CD14-positive monocyte (primary cell): ENCODE results near the gene CHST12. TPM values are rescaled to one million over a fixed set of nuclear protein-coding genes. Genes with fewer than 3 reads are reported as not detected.

ENCODE experiments used
- DNase-seq, 3 donors: peaks; one replicate each; pipeline ENCODE4 v3.0.0-alpha.2; 2011 to 2022
- H2AFZ ChIP-seq: 2 replicates; pipeline ENCODE4 v1.6.0; 2012; ENCODE audit warnings: mild to moderate bottlenecking, low read depth, low read length, inconsistent platforms; ENCODE audit not compliant: insufficient read depth, poor library complexity, severe bottlenecking
- H3K27ac ChIP-seq, 2 donors: 1 replicate in 1 of 2; 2 replicates in 1 of 2; pipeline ENCODE4 v1.5.1; 2012 to 2013; ENCODE audit warnings: low read length in 2 of 2, control low read depth in 1 of 2, inconsistent platforms in 1 of 2, low read depth in 1 of 2, mild to moderate bottlenecking in 1 of 2
- H3K27me3 ChIP-seq, 2 donors: one replicate each; pipeline versions ENCODE4 v1.6.0 to v1.6.1; 2011 to 2013; ENCODE audit warnings: low read length in 2 of 2; ENCODE audit not compliant: control insufficient read depth in 2 of 2, insufficient read depth in 2 of 2
- H3K36me3 ChIP-seq, 2 donors: replicated peaks in 1 of 2; 1 replicate in 1 of 2; 2 replicates in 1 of 2; pipeline versions ENCODE4 v1.5.1 to v1.6.1; 2012 to 2013; ENCODE audit warnings: low read length in 2 of 2, control low read depth in 1 of 2, inconsistent platforms in 1 of 2, mild to moderate bottlenecking in 1 of 2; ENCODE audit not compliant: insufficient read depth in 2 of 2, control insufficient read depth in 1 of 2
- H3K4me1 ChIP-seq, 2 donors: 1 replicate in 1 of 2; 2 replicates in 1 of 2; pipeline versions ENCODE4 v1.5.1 to v1.6.1; 2012 to 2013; ENCODE audit warnings: low read length in 2 of 2, control low read depth in 1 of 2, inconsistent platforms in 1 of 2, mild to moderate bottlenecking in 1 of 2, moderate library complexity in 1 of 2; ENCODE audit not compliant: insufficient read depth in 2 of 2, control insufficient read depth in 1 of 2
- H3K4me2 ChIP-seq: replicated peaks from 2 replicates; pipeline ENCODE3; 2012; ENCODE audit warnings: low read length, moderate library complexity, mild to moderate bottlenecking; ENCODE audit not compliant: poor library complexity, severe bottlenecking; ENCODE audit errors: extremely low read depth
- H3K4me3 ChIP-seq, 3 experiments: fragments of 200-600 bp in 1 of 3; sonication (generic) in 1 of 3; replicated peaks in 1 of 3; 1 replicate in 2 of 3; 2 replicates in 1 of 3; pipeline ENCODE4 v1.5.1; 2011 to 2013; ENCODE audit warnings: low read length in 3 of 3, mild to moderate bottlenecking in 3 of 3, control low read depth in 2 of 3, low read depth in 2 of 3, inconsistent platforms in 1 of 3, moderate library complexity in 1 of 3
- H3K79me2 ChIP-seq: 2 replicates; pipeline ENCODE4 v1.6.0; 2012; ENCODE audit warnings: mild to moderate bottlenecking, control low read depth, inconsistent platforms, low read length, moderate library complexity; ENCODE audit not compliant: insufficient read depth
- H3K9ac ChIP-seq: 2 replicates; pipeline ENCODE4 v1.6.0; 2017; ENCODE audit warnings: low read length, mild to moderate bottlenecking; ENCODE audit not compliant: insufficient read depth, poor library complexity, severe bottlenecking
- H3K9me3 ChIP-seq, 2 donors: replicated peaks in 1 of 2; 1 replicate in 1 of 2; 2 replicates in 1 of 2; pipeline versions ENCODE4 v1.5.1 to v1.6.1; 2012 to 2013; ENCODE audit warnings: low read length in 2 of 2, control low read depth in 1 of 2; ENCODE audit not compliant: control insufficient read depth in 1 of 2, insufficient read depth in 1 of 2
- H4K20me1 ChIP-seq: 2 replicates; pipeline ENCODE4 v1.6.0; 2012; ENCODE audit warnings: mild to moderate bottlenecking, low read length, control low read depth, moderate library complexity; ENCODE audit not compliant: insufficient read depth
- H3K27ac Mint-ChIP-seq, 7 donors: one replicate each; pipeline ENCODE4 v1.8.0; 2020; ENCODE audit warnings: mild to moderate bottlenecking in 7 of 7, mixed read lengths in 7 of 7, moderate library complexity in 6 of 7, inconsistent platforms in 2 of 7
- H3K27me3 Mint-ChIP-seq, 3 donors: one replicate each; pipeline ENCODE4 v1.8.0; 2021 to 2022; ENCODE audit warnings: low read depth in 3 of 3, mild to moderate bottlenecking in 3 of 3, mixed read lengths in 3 of 3, moderate library complexity in 3 of 3, inconsistent platforms in 1 of 3
- H3K36me3 Mint-ChIP-seq, 2 donors: one replicate each; pipeline ENCODE4 v1.8.0; 2020; ENCODE audit warnings: mixed read lengths in 2 of 2, inconsistent platforms in 1 of 2, mild to moderate bottlenecking in 1 of 2
- H3K4me1 Mint-ChIP-seq: one replicate; pipeline ENCODE4 v1.8.0; 2020; ENCODE audit warnings: mild to moderate bottlenecking, mixed read lengths
- H3K4me3 Mint-ChIP-seq, 2 donors: one replicate each; pipeline ENCODE4 v1.8.0; 2020; ENCODE audit warnings: mild to moderate bottlenecking in 2 of 2, mixed read lengths in 2 of 2, moderate library complexity in 1 of 2
- H3K9me3 Mint-ChIP-seq, 7 donors: one replicate each; pipeline ENCODE4 v1.8.0; 2020 to 2022; ENCODE audit warnings: mixed read lengths in 7 of 7, mild to moderate bottlenecking in 6 of 7, moderate library complexity in 6 of 7, inconsistent platforms in 2 of 7
- CTCF ChIP-seq: fragments of 200-600 bp; IDR thresholded peaks from one replicate; pipeline ENCODE4 v1.8.0; 2022; ENCODE audit warnings: antibody characterized with exemption, mild to moderate bottlenecking
- WGBS: methylation state at CpG from one replicate; pipeline ENCODE4 v1.1.5; 2013; ENCODE audit warnings: missing lambda C conversion rate; ENCODE audit not compliant: insufficient coverage; 5-methylcytosine and 5-hydroxymethylcytosine counted together
- intact Hi-C, 2 donors: fragments of 100-400 bp; cut with micrococcal nuclease; formaldehyde crosslinking; loops; one replicate each; pipeline versions ENCODE4 v1.15.0 to v1.15.1; 2023
- polyA plus RNA-seq, 3 donors: library from polyadenylated mRNA; depleted of rRNA in 1 of 3; unstranded in 2 of 3; stranded (reverse) in 1 of 3; fragments of 300-500 nt in 2 of 3; fragments of >200 nt in 1 of 3; fragmentation: Illumina TruSeq in 2 of 3; gene quantifications; 1 replicate in 2 of 3; 2 replicates in 1 of 3; pipeline ENCODE4 v1.2.3, GENCODE V29; 2012 to 2021

CHST12 gene
- polyA plus RNA-seq, 3 donors: 5.8 to 10.6 (median 7.5) TPM

- Mint-ChIP-seq H3K4me1 (peaks cover 30% of the 10 kb centered on the region), H3K27me3 (peaks cover 0 to 2% (median 1%) of the 10 kb centered on the region in 3 donors), H3K9me3 (peaks cover 0 to 4% (median 0%) of the 10 kb centered on the region in 7 donors), H3K4me3 (peak within 1 kb of the TSS; percentile 86 to 90), H3K27ac (peak within 1 kb of the TSS; percentile 96 to 100 (median 99)), H3K36me3 (peaks cover 5 to 14% of the 10 kb centered on the region in 2 donors)
- DNase-seq: peak; percentile 88 to 95 (median 94)
- H3K4me1 ChIP-seq: peaks cover 24 to 31% of the 10 kb centered on the region in 2 donors
- TF ChIP-seq CTCF: no peak
- H3K4me3 ChIP-seq: peak within 1 kb of the TSS; percentile 72 to 88 (median 85)
- H3K4me2 ChIP-seq: peak within 1 kb of the TSS; percentile 90
- H2AFZ ChIP-seq: peak within 1 kb of the TSS; percentile 89
- intact Hi-C loops: loop anchor here in 1 of 2 donors (2.0 to 10.0 kb wide), 3 partner anchors 40 to 780 kb away; partner anchors contain the start of genes PSMG3 and SNX8
- peaks cover 45% of the 10 kb centered on the region for H3K79me2 ChIP-seq
- H4K20me1 ChIP-seq: peaks cover 43% of the 10 kb centered on the region
- H3K36me3 ChIP-seq: peaks cover 6 to 20% of the 10 kb centered on the region in 2 donors
- under 1% methylated on average over 45 of the region's 55 CpGs for WGBS
- no peaks in the 10 kb centered on the region for H3K9me3 ChIP-seq
- peak within 1 kb of the TSS; percentile 88 to 100 for H3K27ac ChIP-seq
- no peaks in the 10 kb centered on the region for H3K27me3 ChIP-seq
- peak within 1 kb of the TSS; percentile 97 for H3K9ac ChIP-seq
These were observed 49.0 kb upstream of the CHST12 start, which contains the start of gene EIF3B for GRCh38 chr7:2354186-2354938. EIF3B (plus strand) TSS chr7:2354827; CDS start chr7:2354922, 95 bp downstream.

- peaks cover 10 to 28% of the 10 kb centered on the region in 2 donors for H3K36me3 ChIP-seq
- H3K4me3 ChIP-seq: peak overlapping the region; percentile 72 to 88 (median 85)
- Mint-ChIP-seq H3K9me3 (peaks cover 0 to 4% (median 0%) of the 10 kb centered on the region in 7 donors), H3K27ac (peak overlapping the region in 6 of 7 donors; percentile 78 to 99 (median 84)), H3K4me1 (peaks cover 33% of the 10 kb centered on the region), H3K36me3 (peaks cover 10 to 19% of the 10 kb centered on the region in 2 donors), H3K4me3 (peak overlapping the region; percentile 86), H3K27me3 (peaks cover 0 to 2% (median 1%) of the 10 kb centered on the region in 3 donors)
- H3K4me1 ChIP-seq: peaks cover 24 to 31% of the 10 kb centered on the region in 2 donors
- H3K9ac ChIP-seq: peak overlapping the region; percentile 97
- under 1% methylated on average over 92 of the region's 92 CpGs for WGBS
- no peaks in the 10 kb centered on the region for H3K9me3 ChIP-seq
- no peak for DNase-seq
- H3K27ac ChIP-seq: peak overlapping the region in 1 of 2 donors; percentile 100
- intact Hi-C loops: loop anchor here (2.0 to 10.0 kb wide), 4 partner anchors 40 to 780 kb away; partner anchors contain the start of genes CHST12 (in 1 of the 2), PSMG3 (in 1 of the 2) and SNX8 (in 1 of the 2)
- peaks cover 51% of the 10 kb centered on the region for H4K20me1 ChIP-seq
- H3K27me3 ChIP-seq: no peaks in the 10 kb centered on the region
- H3K79me2 ChIP-seq: peaks cover 53% of the 10 kb centered on the region
- H2AFZ ChIP-seq: peak overlapping the region; percentile 65
- TF ChIP-seq CTCF: no peak
- H3K4me2 ChIP-seq: peak overlapping the region; percentile 90
These were observed 48.3 kb upstream of the CHST12 start for GRCh38 chr7:2354939-2355704.
